SH-SY5Y (cell line): ENCODE results near the gene TRABD2B.

Experiments
- GATA2 ChIP-seq: IDR thresholded peaks from 2 replicates; pipeline ENCODE4 v1.6.1; 2011; ENCODE audit warnings: mild to moderate bottlenecking, low read depth, low read length
- GATA3 ChIP-seq: IDR thresholded peaks from 2 replicates; pipeline ENCODE4 v1.6.1; 2011; ENCODE audit warnings: low read depth, mild to moderate bottlenecking, low read length, moderate library complexity

- TF ChIP-seq GATA2, result no peak
- no peak for TF ChIP-seq GATA3
Measured at GRCh38 chr1:47792779-47793178, 204.4 kb downstream of the TRABD2B start.
